ENCODE data around the gene HELZ. TPM values are rescaled to one million over a fixed set of nuclear protein-coding genes. Genes with fewer than 3 reads are reported as not detected.

The HELZ gene
- total RNA-seq, 4 donors from 2014 or later, result 24.4 to 42.4 (median 26.3) TPM

GRCh38 chr17:67187927-67188326 lies 57.1 kb downstream of the HELZ start:
- no peak overlapping the region for H3K4me3 ChIP-seq (ENCODE audit: low read depth, poor library complexity, severe bottlenecking)
- intact Hi-C loops (cut with DNase I; ENCODE audit: low total_unique reads), result no loop called here
- WGBS, 2 donors, result 95 to 100% methylated on average over 1 of the region's 1 CpG
- DNase-seq (ENCODE audit: low spot score in 2 of 2), result no peak
- TF ChIP-seq, protein P1, sequence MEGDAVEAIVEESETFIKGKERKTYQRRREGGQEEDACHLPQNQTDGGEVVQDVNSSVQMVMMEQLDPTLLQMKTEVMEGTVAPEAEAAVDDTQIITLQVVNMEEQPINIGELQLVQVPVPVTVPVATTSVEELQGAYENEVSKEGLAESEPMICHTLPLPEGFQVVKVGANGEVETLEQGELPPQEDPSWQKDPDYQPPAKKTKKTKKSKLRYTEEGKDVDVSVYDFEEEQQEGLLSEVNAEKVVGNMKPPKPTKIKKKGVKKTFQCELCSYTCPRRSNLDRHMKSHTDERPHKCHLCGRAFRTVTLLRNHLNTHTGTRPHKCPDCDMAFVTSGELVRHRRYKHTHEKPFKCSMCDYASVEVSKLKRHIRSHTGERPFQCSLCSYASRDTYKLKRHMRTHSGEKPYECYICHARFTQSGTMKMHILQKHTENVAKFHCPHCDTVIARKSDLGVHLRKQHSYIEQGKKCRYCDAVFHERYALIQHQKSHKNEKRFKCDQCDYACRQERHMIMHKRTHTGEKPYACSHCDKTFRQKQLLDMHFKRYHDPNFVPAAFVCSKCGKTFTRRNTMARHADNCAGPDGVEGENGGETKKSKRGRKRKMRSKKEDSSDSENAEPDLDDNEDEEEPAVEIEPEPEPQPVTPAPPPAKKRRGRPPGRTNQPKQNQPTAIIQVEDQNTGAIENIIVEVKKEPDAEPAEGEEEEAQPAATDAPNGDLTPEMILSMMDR (IDR thresholded peaks at IDR 0.05), result no peak
- TF ChIP-seq POLR2A (IDR thresholded peaks at IDR 0.05), result no peak

DNA sequence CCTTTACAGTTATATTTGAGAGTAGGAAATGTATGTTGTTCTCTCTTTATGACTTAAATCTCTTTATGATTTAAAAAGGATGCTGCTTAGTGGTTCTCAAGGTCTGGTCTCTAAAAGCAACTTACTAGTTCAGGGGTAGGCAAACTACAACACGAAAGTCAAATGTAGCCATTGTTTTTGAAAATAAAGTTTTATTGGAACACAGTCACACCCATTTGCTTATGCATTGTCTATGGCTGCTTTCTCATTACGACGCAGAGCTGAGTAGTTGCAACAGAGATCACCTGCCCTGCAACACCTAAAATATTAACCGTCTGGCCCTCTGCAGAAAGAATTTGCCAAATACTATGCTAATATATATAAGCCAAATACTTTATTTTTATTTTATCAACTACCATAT lies 58.2 kb downstream of the HELZ start:
- intact Hi-C loops (cut with DNase I; ENCODE audit: low total_unique reads), result no loop called here
- no peak overlapping the region for H3K4me3 ChIP-seq (ENCODE audit: low read depth, poor library complexity, severe bottlenecking)
- TF ChIP-seq POLR2A (IDR thresholded peaks at IDR 0.05), result no peak
- TF ChIP-seq, protein P1 (IDR thresholded peaks at IDR 0.05), result no peak
- DNase-seq (ENCODE audit: low spot score in 2 of 2), result no peak
- 93 to 94% methylated on average over 4 of the region's 4 CpGs for WGBS, 2 donors

- DNase-seq (ENCODE audit: low spot score in 2 of 2), result no peak
- TF ChIP-seq, protein P1 (IDR thresholded peaks at IDR 0.05), result no peak
- TF ChIP-seq POLR2A (IDR thresholded peaks at IDR 0.05), result no peak
- intact Hi-C loops (cut with DNase I; ENCODE audit: low total_unique reads), result no loop called here
- no peak overlapping the region for H3K4me3 ChIP-seq (ENCODE audit: low read depth, poor library complexity, severe bottlenecking)
- WGBS, 2 donors, result 62 to 67% methylated on average over 1 of the region's 1 CpG
These were observed 61.5 kb downstream of the HELZ start for GRCh38 chr17:67183531-67183930.

DNA sequence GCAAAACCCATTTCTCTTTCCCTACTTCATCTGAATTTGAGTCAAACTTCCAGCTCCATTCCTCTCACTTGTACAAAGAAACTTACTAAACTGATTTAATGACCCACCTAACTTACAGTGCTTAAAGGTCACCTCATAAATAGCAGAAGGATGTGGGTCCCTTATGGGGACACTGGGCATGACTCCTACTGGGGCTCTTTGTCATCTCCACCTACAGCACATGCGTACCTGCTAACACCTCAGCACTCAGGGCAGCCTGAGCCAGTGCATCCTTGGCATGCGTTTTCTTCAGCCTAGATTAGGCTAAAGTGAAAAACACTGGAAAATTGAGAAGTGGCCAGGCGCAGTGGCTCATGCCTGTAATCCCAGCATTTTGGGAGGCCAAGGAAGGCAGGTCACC lies 63.2 kb downstream of the HELZ start:
- DNase-seq (ENCODE audit: low spot score in 2 of 2), result no peak
- intact Hi-C loops (cut with DNase I; ENCODE audit: low total_unique reads), result no loop called here
- 94 to 99% methylated on average over 3 of the region's 3 CpGs for WGBS, 2 donors
- TF ChIP-seq POLR2A (IDR thresholded peaks at IDR 0.05), result no peak
- TF ChIP-seq, protein P1 (IDR thresholded peaks at IDR 0.05), result no peak
- H3K4me3 ChIP-seq (ENCODE audit: low read depth, poor library complexity, severe bottlenecking), result no peak overlapping the region

DNA sequence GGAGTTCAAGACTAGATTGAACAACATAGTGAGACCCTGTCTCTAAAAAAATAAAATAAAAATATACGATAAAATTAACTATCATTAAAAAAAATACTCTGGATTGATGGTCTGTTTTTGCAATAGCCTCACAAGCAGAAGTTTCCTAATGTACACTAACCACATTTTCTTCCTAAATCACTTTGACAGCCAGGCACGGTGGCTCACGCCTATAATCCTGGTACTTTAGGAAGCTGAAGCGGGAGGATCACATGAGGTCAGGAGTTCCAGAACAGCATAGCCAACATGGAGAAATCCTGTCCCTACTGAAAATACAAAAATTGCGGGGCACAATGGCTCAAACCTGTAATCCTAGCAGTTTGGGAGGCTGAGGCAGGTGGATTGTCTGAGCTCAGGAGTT lies 64.7 kb downstream of the HELZ start:
- intact Hi-C loops (cut with DNase I; ENCODE audit: low total_unique reads), result no loop called here
- WGBS, 2 donors, result 88 to 94% methylated on average over 5 of the region's 5 CpGs
- no peak overlapping the region for H3K4me3 ChIP-seq (ENCODE audit: low read depth, poor library complexity, severe bottlenecking)
- TF ChIP-seq POLR2A (IDR thresholded peaks at IDR 0.05), result no peak
- TF ChIP-seq, protein P1 (IDR thresholded peaks at IDR 0.05), result no peak
- DNase-seq (ENCODE audit: low spot score in 2 of 2), result no peak

DNA sequence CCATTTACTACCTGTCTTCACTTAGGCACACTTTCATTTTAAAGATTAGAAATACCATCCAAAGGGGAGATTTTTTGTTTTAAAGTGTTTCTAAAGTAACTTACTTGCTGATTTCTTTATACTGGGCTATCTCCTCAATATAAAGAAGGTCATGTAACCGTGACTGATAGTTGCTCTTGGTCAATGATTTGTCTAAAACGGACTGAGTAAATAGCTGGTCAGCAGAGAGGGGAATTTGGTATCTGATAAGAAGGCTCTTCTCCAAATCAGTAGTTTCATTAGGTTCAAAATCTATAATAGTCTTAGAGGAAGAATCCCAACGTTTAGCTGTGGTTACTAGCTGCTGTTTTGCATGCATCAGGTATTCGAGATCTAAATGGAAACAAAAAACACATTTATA lies 66.4 kb downstream of the HELZ start:
- intact Hi-C loops (cut with DNase I; ENCODE audit: low total_unique reads), result no loop called here
- 89 to 90% methylated on average over 4 of the region's 4 CpGs for WGBS, 2 donors
- DNase-seq (ENCODE audit: low spot score in 2 of 2), result no peak
- no peak for TF ChIP-seq POLR2A (IDR thresholded peaks at IDR 0.05)
- TF ChIP-seq, protein P1 (IDR thresholded peaks at IDR 0.05), result no peak
- no peak overlapping the region for H3K4me3 ChIP-seq (ENCODE audit: low read depth, poor library complexity, severe bottlenecking)

Data from lower leg skin (tissue), 4 donors.